DMS153 (cell line): ENCODE results near the gene INSC.

Experiments used
- DNase-seq: peaks from one replicate; lab custom pipeline; 2025; lab: John Stamatoyannopoulos, UW

Gene INSC

GRCh38 chr11:15293975-15294620 is 179.4 kb downstream of the INSC start:
- no peak for DNase-seq

- DNase-seq: no peak
These were observed 181.0 kb downstream of the INSC start for GRCh38 chr11:15295695-15296094.
